HCT116 (cell line): ENCODE measurements around the gene HRC. TPM values are rescaled to one million over a fixed set of nuclear protein-coding genes. Genes with fewer than 3 reads are reported as not detected.

Experiments used
- ATAC-seq: fragments of 200-7000 bp; cut with Tn5 transposase; 2 replicates; pipeline ENCODE4 v1.9.1; 2020; ENCODE audit warnings: mild to moderate bottlenecking, moderate library complexity
- BruUV-seq: library from RNA; stranded (reverse); fragments of 400-500 nt; replicated peaks from 2 replicates; lab custom pipeline; 2021; lab: Mats Ljungman, UMichigan
- CTCF ChIA-PET: fragments of 300-600 bp; sonication (Branson Sonifier 250); formaldehyde crosslinking; loops from one replicate; lab custom pipeline; 2021; ENCODE audit warnings: antibody characterized with exemption; lab: Charles Lee
- POLR2A ChIA-PET: fragments of 300-600, 350-600 bp; sonication (Branson Sonifier 250); formaldehyde crosslinking; loops from one replicate; lab custom pipeline; 2021; ENCODE audit warnings: antibody characterized with exemption; lab: Charles Lee
- RAD21 ChIA-PET, 2 experiments: fragments of 300-600 bp; sonication (Branson Sonifier 250); formaldehyde crosslinking; loops; one replicate each; lab custom pipeline; 2023; ENCODE audit warnings: low total read pairs in 2 of 2; ENCODE audit not compliant: uncharacterized antibody in 2 of 2, unreplicated experiment in 2 of 2, low non-redundant PET in 1 of 2; lab: Charles Lee
- DNase-seq: peaks from one replicate; pipeline ENCODE4 v3.0.0-alpha.2; 2010; ENCODE audit warnings: low read depth, low spot score
- H2AFZ ChIP-seq: fragments of 200-600 bp; shearing (Covaris generic), sonication (generic); 2 replicates; pipeline ENCODE4 v1.6.1; 2017; ENCODE audit warnings: low read depth, mixed run types, mixed read lengths, antibody characterized with exemption, low read length; ENCODE audit not compliant: poor library complexity, severe bottlenecking
- H3K27ac ChIP-seq: 2 replicates; pipeline ENCODE4 v1.5.1; 2012; ENCODE audit warnings: low read depth, low read length
- H3K27me3 ChIP-seq: fragments of 200-600 bp; sonication (generic); 2 replicates; pipeline ENCODE4 v1.6.1; 2016; ENCODE audit warnings: mixed run types, low read length, mixed read lengths; ENCODE audit not compliant: insufficient read depth
- H3K36me3 ChIP-seq, 2 experiments: fragments of 200-500 bp in 1 of 2; fragments of 200-600 bp in 1 of 2; sonication (Bioruptor generic) in 1 of 2; sonication (generic) in 1 of 2; 2 replicates each; pipeline versions ENCODE4 v1.5.1 to v1.6.1; 2014 to 2016; ENCODE audit warnings: low read length in 2 of 2, inconsistent platforms in 1 of 2, mixed read lengths in 1 of 2, mixed run types in 1 of 2; ENCODE audit not compliant: insufficient read depth in 2 of 2, control insufficient read depth in 1 of 2
- H3K4me1 ChIP-seq, 2 experiments: fragments of 200-600 bp in 1 of 2; sonication (generic) in 1 of 2; 2 replicates each; pipeline versions ENCODE4 v1.5.1 to v1.6.1; 2012 to 2017; ENCODE audit warnings: low read length in 2 of 2, inconsistent platforms in 1 of 2, mild to moderate bottlenecking in 1 of 2, mixed read lengths in 1 of 2, mixed run types in 1 of 2, moderate library complexity in 1 of 2; ENCODE audit not compliant: insufficient read depth in 2 of 2, control insufficient read depth in 1 of 2
- H3K4me2 ChIP-seq: fragments of 200-600 bp; sonication (generic); 2 replicates; pipeline ENCODE4 v1.6.1; 2017; ENCODE audit warnings: mixed run types, low read length, mixed read lengths
- H3K4me3 ChIP-seq, 2 experiments: fragments of 200-600 bp in 1 of 2; sonication (generic) in 1 of 2; replicated peaks in 1 of 2; 2 replicates each; pipeline ENCODE4 v1.5.1; 2011 to 2016; ENCODE audit warnings: low read length in 2 of 2, control low read depth in 1 of 2, low read depth in 1 of 2, mild to moderate bottlenecking in 1 of 2, mixed read lengths in 1 of 2, mixed run types in 1 of 2
- H3K79me2 ChIP-seq: fragments of 200-600 bp; sonication (generic); 2 replicates; pipeline ENCODE4 v1.6.1; 2017; ENCODE audit warnings: mild to moderate bottlenecking, mixed run types, low read length, moderate library complexity, mixed read lengths; ENCODE audit not compliant: insufficient read depth
- H3K9ac ChIP-seq: fragments of 200-600 bp; sonication (generic); 2 replicates; pipeline ENCODE4 v1.6.1; 2016; ENCODE audit warnings: low read length, mixed read lengths
- H3K9me2 ChIP-seq: fragments of 200-600 bp; sonication (generic), shearing (Covaris generic); 2 replicates; pipeline ENCODE4 v1.6.1; 2017; ENCODE audit warnings: mixed run types, mild to moderate bottlenecking, moderate library complexity; ENCODE audit not compliant: insufficient read depth
- H3K9me3 ChIP-seq, 2 experiments: fragments of 200-500 bp in 1 of 2; fragments of 200-600 bp in 1 of 2; sonication (Bioruptor generic) in 1 of 2; sonication (generic) in 1 of 2; 2 replicates each; pipeline ENCODE4 v1.6.1; 2014 to 2017; ENCODE audit warnings: low read length in 2 of 2, mixed read lengths in 2 of 2, inconsistent platforms in 1 of 2, low read depth in 1 of 2, mild to moderate bottlenecking in 1 of 2, mixed run types in 1 of 2, moderate library complexity in 1 of 2; ENCODE audit not compliant: control insufficient read depth in 1 of 2, insufficient read depth in 1 of 2
- H4K20me1 ChIP-seq: fragments of 200-600 bp; sonication (generic), shearing (Covaris generic); 2 replicates; pipeline ENCODE4 v1.6.1; 2017; ENCODE audit warnings: mixed run types, mild to moderate bottlenecking, moderate library complexity; ENCODE audit not compliant: insufficient read depth
- ATF3 ChIP-seq: IDR thresholded peaks from 2 replicates; pipeline ENCODE4 v1.6.1; 2012
- CBX3 ChIP-seq: IDR thresholded peaks from 2 replicates; pipeline ENCODE4 v1.6.1; 2012; ENCODE audit warnings: low read depth
- CEBPB ChIP-seq: IDR thresholded peaks from 2 replicates; pipeline ENCODE4 v1.6.1; 2012; ENCODE audit warnings: low read depth
- EGR1 ChIP-seq: IDR thresholded peaks from 2 replicates; pipeline ENCODE4 v1.6.1; 2012; ENCODE audit warnings: low read depth
- ELF1 ChIP-seq: IDR thresholded peaks from 2 replicates; pipeline ENCODE4 v1.6.1; 2012; ENCODE audit warnings: low read depth, borderline replicate concordance
- EZH2 ChIP-seq: fragments of 200-600 bp; sonication (generic); IDR thresholded peaks from 2 replicates; pipeline ENCODE4 v1.6.1; 2017; ENCODE audit warnings: antibody characterized with exemption, mixed run types
- EZH2phosphoT487 ChIP-seq: fragments of 200-600 bp; IDR thresholded peaks from 2 replicates; pipeline ENCODE4 v1.6.1; 2018; ENCODE audit warnings: antibody characterized with exemption, borderline replicate concordance
- FOSL1 ChIP-seq: IDR thresholded peaks from 2 replicates; pipeline ENCODE4 v1.6.1; 2012; ENCODE audit warnings: low read depth
- JUND ChIP-seq: IDR thresholded peaks from 2 replicates; pipeline ENCODE4 v1.6.1; 2012
- POLR2A ChIP-seq: IDR thresholded peaks from 2 replicates; pipeline ENCODE4 v1.7.0; 2011; ENCODE audit warnings: borderline replicate concordance; ENCODE audit not compliant: insufficient read depth, insufficient read length; ENCODE audit errors: extremely low read depth
- RAD21 ChIP-seq: IDR thresholded peaks from 2 replicates; pipeline ENCODE4 v1.6.1; 2012; ENCODE audit warnings: low read depth, mild to moderate bottlenecking
- SIN3A ChIP-seq: IDR thresholded peaks from 2 replicates; pipeline ENCODE4 v1.6.1; 2012; ENCODE audit warnings: low read depth
- SP1 ChIP-seq: IDR thresholded peaks from 2 replicates; pipeline ENCODE4 v1.6.1; 2012; ENCODE audit warnings: low read depth
- SRF ChIP-seq: IDR thresholded peaks from 2 replicates; pipeline ENCODE4 v1.6.1; 2012; ENCODE audit warnings: low read depth
- TCF7L2 ChIP-seq: IDR thresholded peaks from 2 replicates; pipeline ENCODE4 v1.7.0; 2011; ENCODE audit warnings: borderline replicate concordance, inconsistent platforms; ENCODE audit not compliant: insufficient read depth, insufficient read length; ENCODE audit errors: extremely low read depth
- YY1 ChIP-seq: IDR thresholded peaks from 2 replicates; pipeline ENCODE4 v1.6.1; 2011; ENCODE audit warnings: low read length, low read depth, moderate library complexity, mild to moderate bottlenecking; ENCODE audit not compliant: insufficient replicate concordance; ENCODE audit errors: extremely low read depth
- ZFX ChIP-seq: fragments of 450-650 bp; IDR thresholded peaks from 2 replicates; pipeline ENCODE4 v1.6.1; 2017
- ZNF274 ChIP-seq: fragments of 200-500 bp; sonication (Bioruptor generic); IDR thresholded peaks from 2 replicates; pipeline ENCODE4 v1.6.1; 2014; ENCODE audit warnings: mild to moderate bottlenecking, low read depth, low read length, inconsistent platforms
- intact Hi-C: fragments of 100-400 bp; cut with micrococcal nuclease; formaldehyde crosslinking; loops from 2 replicates; pipeline ENCODE4 v1.10.0; 2022
- total RNA-seq: library from RNA; stranded (reverse); gene quantifications from one replicate; pipeline ENCODE4 v1.2.1, GENCODE V29; 2021; ENCODE audit not compliant: unreplicated experiment
- TF ChIP-seq, protein P1 (sequence below), 3 experiments: fragments of 200-600 bp in 1 of 3; sonication (generic) in 1 of 3; IDR thresholded peaks in 2 of 3; conservative IDR thresholded peaks in 1 of 3; 2 replicates each; pipeline ENCODE4 v1.5.1; 2012 to 2017; ENCODE audit warnings: low read depth in 2 of 3, low read length in 2 of 3, antibody characterized with exemption in 1 of 3, borderline replicate concordance in 1 of 3, control low read depth in 1 of 3, mild to moderate bottlenecking in 1 of 3, mixed read lengths in 1 of 3, mixed run types in 1 of 3, moderate library complexity in 1 of 3; ENCODE audit not compliant: insufficient read depth in 1 of 3

Gene HRC
- total RNA-seq, 1 experiment from 2014 or later: not detected

DNA sequence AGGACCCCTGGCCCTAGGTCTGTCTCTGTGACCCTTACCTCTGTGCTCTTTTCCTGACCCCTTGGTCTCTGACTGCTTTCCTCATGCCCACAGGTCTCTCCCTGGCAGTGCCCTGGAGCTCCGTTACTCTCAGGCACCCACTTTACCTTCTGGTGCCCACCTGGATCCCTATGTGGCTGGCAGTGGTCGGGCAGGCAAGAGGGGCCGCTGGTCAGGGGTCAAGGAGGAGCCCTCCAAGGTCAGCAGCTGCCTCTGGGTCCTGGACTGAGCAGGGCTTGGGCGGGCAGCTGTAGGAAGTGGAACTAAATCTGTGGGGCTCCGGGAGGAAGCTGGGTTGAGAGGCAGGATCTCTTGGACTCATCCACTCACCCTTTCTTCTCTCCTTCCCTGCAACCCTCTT, 19.5 kb downstream of the HRC start:
- no peak for TF ChIP-seq EGR1
- no peak for TF ChIP-seq FOSL1
- TF ChIP-seq RAD21: no peak
- no peak for TF ChIP-seq JUND
- no peak for TF ChIP-seq POLR2A
- no peak for TF ChIP-seq EZH2
- TF ChIP-seq, protein P1, sequence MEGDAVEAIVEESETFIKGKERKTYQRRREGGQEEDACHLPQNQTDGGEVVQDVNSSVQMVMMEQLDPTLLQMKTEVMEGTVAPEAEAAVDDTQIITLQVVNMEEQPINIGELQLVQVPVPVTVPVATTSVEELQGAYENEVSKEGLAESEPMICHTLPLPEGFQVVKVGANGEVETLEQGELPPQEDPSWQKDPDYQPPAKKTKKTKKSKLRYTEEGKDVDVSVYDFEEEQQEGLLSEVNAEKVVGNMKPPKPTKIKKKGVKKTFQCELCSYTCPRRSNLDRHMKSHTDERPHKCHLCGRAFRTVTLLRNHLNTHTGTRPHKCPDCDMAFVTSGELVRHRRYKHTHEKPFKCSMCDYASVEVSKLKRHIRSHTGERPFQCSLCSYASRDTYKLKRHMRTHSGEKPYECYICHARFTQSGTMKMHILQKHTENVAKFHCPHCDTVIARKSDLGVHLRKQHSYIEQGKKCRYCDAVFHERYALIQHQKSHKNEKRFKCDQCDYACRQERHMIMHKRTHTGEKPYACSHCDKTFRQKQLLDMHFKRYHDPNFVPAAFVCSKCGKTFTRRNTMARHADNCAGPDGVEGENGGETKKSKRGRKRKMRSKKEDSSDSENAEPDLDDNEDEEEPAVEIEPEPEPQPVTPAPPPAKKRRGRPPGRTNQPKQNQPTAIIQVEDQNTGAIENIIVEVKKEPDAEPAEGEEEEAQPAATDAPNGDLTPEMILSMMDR (IDR thresholded peaks at IDR 0.05 in 2 of 3, conservative IDR thresholded peaks at IDR 0.05 in 1 of 3; ENCODE audit: borderline replicate concordance in 1 of 3, insufficient read depth in 1 of 3, low read depth in 2 of 3, low read length in 2 of 3): no peak
- TF ChIP-seq SRF: no peak
- TF ChIP-seq TCF7L2: no peak
- no peak for TF ChIP-seq ATF3
- TF ChIP-seq ZFX: no peak
- no peak for TF ChIP-seq YY1
- no peak for TF ChIP-seq SP1
- no peak for TF ChIP-seq ELF1
- no peak for TF ChIP-seq CEBPB
- TF ChIP-seq EZH2phosphoT487: no peak
- no peak for TF ChIP-seq ZNF274
- TF ChIP-seq SIN3A: no peak
- TF ChIP-seq CBX3: no peak
- Histone ChIP-seq H3K9me2 (no peaks in the 10 kb centered on the region), H3K36me3 (peaks cover 0 to 9% of the 10 kb centered on the region in 2 experiments; a peak in 1 of 4 replicates), H4K20me1 (no peaks in the 10 kb centered on the region), H3K4me3 (no peak overlapping the region), H3K9ac (no peak overlapping the region), H2AFZ (no peak overlapping the region), H3K79me2 (no peaks in the 10 kb centered on the region), H3K4me2 (peak overlapping the region; percentile 33), H3K4me1 (peaks cover 4 to 16% of the 10 kb centered on the region in 2 experiments), H3K27ac (peak overlapping the region; percentile 68), H3K9me3 (no peaks in the 10 kb centered on the region), H3K27me3 (no peaks in the 10 kb centered on the region)
- DNase-seq: no peak
- POLR2A ChIA-PET: interaction anchor here (1.2 kb wide), 1 partner anchor 8 kb away, joined by 5 read pairs; no protein-coding TSS in a partner anchor
- intact Hi-C loops: no loop called here
- RAD21 ChIA-PET: no interaction called here
- ATAC-seq: no peak
- no TSS peak for BruUV-seq
- CTCF ChIA-PET: interaction anchor here (0.6 to 3.3 kb wide), 3 partner anchors 10 to 63 kb away, joined by 3 to 19 read pairs (median 5); no protein-coding TSS in a partner anchor
